NB4 (cell line): ENCODE data around the gene ADAMTSL1.

Experiments
- MYC ChIP-seq: IDR thresholded peaks from 2 replicates; pipeline ENCODE4 v1.6.1; 2011; ENCODE audit warnings: low read depth, low read length
- POLR2A ChIP-seq: IDR thresholded peaks from 2 replicates; pipeline ENCODE4 v1.6.1; 2011; ENCODE audit warnings: mild to moderate bottlenecking; ENCODE audit not compliant: insufficient read length; ENCODE audit errors: extremely low read depth
- TF ChIP-seq, protein P1 (sequence below): IDR thresholded peaks from one replicate; pipeline ENCODE4 v1.5.1; 2012; ENCODE audit warnings: low read depth, low read length
- TF ChIP-seq, protein P2 (sequence below): IDR thresholded peaks from 2 replicates; pipeline ENCODE4 v1.6.1; 2011; ENCODE audit warnings: low read depth, low read length

DNA sequence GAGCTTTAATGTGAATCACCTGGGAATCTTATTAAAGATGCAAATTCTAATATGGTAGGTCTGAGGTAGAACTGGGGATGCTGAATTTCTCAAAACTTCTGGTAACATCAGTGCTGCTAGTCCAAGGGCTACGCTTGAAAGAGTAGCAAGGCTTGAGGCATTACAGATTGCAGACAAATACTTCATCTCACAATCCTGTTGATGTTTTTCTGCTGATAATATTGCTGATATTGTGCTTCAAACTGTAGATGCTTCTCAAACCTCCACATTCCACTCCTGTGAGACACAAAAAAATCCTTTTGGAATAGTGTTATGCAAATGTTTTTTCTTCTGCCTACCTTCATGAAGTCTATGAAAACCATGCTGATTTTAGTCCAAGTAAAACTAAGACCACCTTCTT lies 419.5 kb downstream of the ADAMTSL1 start:
- TF ChIP-seq, protein P1, sequence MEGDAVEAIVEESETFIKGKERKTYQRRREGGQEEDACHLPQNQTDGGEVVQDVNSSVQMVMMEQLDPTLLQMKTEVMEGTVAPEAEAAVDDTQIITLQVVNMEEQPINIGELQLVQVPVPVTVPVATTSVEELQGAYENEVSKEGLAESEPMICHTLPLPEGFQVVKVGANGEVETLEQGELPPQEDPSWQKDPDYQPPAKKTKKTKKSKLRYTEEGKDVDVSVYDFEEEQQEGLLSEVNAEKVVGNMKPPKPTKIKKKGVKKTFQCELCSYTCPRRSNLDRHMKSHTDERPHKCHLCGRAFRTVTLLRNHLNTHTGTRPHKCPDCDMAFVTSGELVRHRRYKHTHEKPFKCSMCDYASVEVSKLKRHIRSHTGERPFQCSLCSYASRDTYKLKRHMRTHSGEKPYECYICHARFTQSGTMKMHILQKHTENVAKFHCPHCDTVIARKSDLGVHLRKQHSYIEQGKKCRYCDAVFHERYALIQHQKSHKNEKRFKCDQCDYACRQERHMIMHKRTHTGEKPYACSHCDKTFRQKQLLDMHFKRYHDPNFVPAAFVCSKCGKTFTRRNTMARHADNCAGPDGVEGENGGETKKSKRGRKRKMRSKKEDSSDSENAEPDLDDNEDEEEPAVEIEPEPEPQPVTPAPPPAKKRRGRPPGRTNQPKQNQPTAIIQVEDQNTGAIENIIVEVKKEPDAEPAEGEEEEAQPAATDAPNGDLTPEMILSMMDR, result no peak
- TF ChIP-seq POLR2A, result no peak
- TF ChIP-seq, protein P2, sequence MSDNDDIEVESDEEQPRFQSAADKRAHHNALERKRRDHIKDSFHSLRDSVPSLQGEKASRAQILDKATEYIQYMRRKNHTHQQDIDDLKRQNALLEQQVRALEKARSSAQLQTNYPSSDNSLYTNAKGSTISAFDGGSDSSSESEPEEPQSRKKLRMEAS, result no peak
- no peak for TF ChIP-seq MYC
